GM18868 (cell line): ENCODE measurements around the gene TVP23A.
A peak's percentile ranks its signal among the peaks of the same experiment; 100 is the strongest.
"Not testable (repeated sequence)": the region's sequence is repeated elsewhere in the genome, so short reads cannot be mapped to it uniquely, and the experiment has no call there.

Experiments used
- ATAC-seq: cut with Tn5 transposase; IDR thresholded peaks from one replicate; pipeline ENCODE4 v1.9.1; 2021; ENCODE audit warnings: mild to moderate bottlenecking, moderate library complexity; ENCODE audit not compliant: unreplicated experiment

The TVP23A gene

DNA sequence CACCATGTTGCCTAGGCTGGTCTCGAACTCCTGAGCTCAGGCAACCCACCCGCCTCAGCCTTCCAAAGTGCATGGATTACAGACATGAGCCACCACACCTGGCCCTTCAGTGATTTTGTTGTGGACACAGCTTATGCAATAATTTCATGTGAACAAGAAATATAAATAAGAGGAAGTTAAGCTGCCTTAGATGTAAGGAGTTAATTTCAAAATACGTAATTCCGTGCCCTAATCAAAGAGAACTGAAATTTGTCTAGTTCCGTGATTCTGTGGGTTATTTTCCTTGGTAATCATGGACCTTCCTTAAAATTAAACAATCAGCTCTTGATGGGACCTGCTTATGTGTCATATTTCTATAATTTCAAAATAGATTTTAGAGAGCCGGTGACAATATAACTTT, 11.9 kb downstream of the TVP23A start:
- no peak for ATAC-seq

DNA sequence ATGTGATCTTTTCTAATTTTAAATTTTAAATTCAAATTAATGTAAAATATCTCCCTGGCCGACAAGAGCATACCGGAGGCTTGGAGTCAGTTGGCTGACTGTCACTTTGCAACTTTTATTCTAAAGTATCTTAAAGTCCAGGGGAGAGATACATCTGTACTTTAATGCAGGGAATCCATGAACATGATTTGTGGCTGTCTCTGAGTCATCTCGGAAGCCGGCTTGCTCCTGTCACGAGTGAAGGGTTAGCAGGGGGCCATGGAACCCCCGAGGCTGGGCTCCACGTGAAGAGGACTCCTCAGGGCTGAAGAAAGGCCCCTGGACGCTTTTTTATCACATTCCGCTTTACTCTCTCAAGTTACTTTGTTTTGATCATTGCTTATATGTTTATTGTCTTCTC, 13.3 kb downstream of the TVP23A start:
- ATAC-seq = peak; percentile 74

DNA sequence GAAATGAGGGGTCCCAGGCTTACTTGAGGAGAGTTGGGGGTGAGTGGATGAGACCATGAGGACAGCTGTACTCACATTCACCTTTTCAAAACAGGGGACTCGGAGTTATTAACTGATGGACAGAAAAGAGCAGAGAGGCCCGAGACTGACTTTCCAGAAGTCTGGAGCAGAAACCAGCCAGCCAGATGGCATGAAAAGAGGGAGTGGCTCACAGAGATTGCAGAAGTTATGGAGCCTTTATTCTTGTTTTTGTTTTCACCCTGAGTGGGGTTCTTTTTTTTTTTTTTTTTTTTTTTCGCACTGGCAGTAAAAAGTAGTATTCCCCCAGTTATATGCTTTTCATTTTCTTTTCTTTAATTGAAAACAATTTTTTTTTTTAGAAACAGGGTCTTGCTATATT, 18.9 kb downstream of the TVP23A start:
- no peak for ATAC-seq

DNA sequence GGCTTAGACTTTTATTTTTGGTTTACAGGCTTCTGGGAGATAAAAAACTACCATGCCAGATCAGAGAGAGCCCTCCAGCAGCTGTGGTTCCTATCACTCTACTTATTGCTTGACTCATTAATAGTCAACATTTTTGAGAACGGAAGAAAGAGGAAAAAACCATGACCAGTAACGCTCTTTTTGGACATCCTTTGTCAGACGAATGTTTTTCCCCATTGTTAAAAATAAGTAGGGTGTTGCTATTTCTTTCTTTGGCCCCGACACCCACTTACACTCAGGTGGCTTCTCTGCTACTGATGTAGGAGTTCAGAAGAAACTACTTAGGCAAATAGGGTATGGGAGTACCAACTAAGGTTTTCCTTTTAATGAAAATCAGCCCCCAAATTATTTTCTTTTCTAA, 27.5 kb downstream of the TVP23A start:
- peak; percentile 51 for ATAC-seq

DNA sequence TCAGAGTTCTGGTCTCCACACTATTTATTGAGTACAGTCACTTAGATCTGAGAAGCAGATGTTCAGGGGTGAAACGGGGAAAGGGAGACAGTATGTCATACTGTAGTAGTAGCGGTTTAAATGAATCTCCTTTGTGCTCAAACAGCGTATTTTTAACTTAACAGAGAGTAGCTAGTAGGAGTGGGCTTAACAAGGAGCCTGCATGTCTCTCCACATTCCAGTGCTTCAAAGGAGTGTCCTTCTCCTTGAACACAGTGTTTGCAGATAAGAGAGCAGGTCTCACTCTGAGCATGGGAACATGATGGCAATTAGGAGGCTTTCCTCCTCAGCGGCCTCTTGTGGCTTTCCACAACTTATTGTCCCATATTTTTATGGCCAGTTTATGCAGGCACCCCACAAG, 30.0 kb downstream of the TVP23A start:
- ATAC-seq = not testable (repeated sequence)

DNA sequence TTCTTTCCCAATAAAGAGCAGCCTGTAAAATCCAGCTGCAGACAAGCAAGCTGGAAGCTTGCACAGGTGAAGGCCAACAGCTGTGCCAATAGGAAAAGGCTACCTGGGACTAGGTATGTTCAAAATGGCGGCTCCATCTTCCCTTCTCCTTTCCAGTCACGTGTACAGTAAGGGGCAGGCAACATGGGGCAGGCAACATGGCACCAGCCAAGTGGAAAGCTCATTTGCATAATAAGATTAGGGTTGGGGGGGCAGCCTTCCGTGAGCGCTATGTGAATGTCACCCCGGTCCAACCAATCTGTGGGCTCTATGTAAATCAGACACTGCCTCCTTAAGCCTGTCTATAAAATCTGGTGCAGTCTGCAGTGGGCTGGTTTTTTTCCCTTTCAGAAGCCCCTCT, 31.3 kb downstream of the TVP23A start:
- no peak for ATAC-seq

DNA sequence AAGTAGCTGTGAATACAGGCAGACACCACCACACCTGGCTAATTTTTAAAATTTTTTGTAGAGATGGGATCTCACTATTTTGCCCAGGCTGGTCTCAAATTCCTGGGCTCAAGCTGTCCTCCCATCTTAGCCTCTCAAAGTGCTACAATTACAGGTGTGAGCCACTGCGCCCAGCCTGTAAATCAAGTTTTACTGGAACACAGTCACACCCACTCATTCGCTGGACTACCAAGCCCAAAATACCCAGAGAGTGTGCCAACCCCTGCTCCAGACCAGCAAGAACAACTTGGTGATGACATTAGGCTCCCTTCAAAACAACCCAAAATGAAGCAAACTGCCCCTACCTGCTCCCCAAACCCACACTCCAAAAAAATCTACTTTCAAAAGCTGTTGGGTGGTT, 36.0 kb downstream of the TVP23A start:
- ATAC-seq = no peak

DNA sequence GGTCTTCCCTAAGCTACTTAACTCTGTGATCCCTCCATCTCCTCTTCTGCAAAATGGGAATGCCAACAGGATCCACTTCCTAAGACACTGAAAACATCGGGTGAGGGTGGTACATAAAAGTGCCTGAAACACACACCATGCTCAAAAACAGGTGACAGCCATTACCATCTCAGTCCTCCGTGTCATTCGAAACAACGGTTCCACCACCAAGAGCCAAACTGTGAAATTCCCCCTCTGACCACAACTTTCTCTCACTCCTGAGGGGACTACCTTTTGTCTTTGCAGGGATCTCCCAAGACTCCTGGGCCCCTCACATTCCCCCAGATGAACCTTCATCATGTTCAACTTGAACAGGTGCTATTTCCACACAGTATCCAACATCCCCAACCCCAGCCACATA, 38.0 kb downstream of the TVP23A start:
- ATAC-seq = peak; percentile 51

DNA sequence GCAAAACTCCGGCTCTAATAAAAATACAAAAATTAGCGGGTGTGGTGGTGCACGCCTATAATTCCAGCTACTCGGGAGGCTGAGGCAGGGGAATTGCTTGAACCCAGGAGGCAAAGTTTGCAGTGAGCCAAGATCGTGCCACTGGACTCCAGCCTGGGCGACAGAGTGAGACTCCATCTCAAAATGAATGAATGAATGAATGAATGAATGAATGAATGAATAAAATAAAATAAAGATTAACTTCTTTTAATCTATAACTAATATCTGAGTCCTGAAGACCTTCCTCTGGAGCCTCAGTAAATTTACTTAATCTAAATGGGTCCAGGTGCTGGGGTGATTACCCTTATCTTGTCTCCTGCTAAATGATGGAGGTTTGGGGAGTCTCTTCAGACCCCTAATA, 38.7 kb downstream of the TVP23A start:
- not testable (repeated sequence) for ATAC-seq

DNA sequence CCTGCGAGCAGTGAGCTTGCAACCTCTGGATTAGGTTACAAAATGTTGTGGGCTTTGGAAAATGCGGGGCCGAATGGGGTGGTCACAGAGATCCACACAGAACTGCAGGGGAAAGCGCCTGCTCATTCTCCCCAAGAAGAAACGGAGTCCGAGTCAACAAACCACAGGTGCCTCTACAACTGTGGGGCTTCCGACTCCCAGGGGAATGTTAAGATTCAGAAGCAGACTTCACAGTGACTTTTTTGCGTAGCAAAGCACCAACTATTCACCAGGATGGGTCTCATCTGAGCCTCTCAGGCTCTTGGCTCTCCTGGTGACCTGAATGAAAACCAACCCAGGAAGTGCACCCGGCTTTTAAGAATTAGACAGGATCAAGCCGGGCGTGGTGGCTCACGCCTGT, 41.2 kb downstream of the TVP23A start:
- ATAC-seq = no peak

DNA sequence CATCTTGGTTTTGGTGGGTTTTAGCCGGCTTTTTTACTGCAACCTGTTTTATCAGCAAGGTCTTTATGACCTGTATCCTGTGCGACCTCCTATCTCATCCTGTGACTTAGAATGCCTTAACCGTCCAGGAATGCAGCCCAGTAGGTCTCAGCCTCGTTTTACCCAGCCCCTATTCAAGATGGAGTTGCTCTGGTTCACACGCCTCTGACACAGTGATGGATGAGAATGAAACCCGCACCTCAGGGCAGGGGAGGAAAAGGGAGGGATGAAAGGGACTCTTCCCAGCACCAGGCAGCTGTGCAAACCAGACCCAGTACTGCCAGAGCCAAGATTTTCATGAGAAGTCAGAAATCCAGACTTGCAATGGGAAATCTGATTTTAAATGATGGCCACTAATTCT, 41.7 kb downstream of the TVP23A start:
- ATAC-seq = not testable (repeated sequence)

DNA sequence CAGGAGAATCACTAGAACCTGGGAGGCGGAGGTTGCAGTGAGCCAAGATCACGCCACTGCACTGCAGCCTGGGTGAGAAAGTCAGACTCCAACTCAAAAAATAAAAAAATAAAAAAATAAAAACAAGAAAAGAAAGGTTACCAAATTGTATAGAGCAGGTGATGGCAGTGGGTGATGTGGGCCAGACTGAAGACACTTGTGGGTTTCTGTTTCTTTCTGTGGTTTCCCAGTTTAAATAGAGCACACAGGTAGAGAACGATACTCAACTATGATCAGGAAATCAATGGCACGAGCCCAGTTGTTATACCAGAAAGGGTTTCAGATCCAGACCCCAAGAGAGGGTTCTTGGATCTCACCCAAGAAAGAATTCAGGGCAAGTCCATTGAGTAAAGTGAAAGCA, 42.3 kb downstream of the TVP23A start:
- peak; percentile 73 for ATAC-seq

DNA sequence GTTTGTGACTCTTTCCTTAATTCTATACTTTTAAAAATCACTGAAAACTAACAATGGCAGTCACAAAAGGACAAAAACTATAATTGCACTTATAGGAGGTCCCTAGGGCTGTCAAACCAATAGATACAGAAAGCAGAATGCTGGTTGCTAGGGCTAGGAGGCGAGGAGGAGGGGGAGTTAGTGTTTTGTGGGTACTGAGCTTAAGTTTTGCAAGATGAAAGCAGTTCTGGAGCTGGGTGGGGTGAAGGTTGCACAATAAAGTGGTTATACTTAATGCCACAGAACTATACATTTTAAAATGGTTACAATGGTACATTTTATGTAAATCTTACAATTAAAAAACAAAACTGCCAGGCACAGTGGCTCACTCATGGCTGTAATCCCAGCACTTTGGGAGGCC, 47.7 kb downstream of the TVP23A start:
- no peak for ATAC-seq

DNA sequence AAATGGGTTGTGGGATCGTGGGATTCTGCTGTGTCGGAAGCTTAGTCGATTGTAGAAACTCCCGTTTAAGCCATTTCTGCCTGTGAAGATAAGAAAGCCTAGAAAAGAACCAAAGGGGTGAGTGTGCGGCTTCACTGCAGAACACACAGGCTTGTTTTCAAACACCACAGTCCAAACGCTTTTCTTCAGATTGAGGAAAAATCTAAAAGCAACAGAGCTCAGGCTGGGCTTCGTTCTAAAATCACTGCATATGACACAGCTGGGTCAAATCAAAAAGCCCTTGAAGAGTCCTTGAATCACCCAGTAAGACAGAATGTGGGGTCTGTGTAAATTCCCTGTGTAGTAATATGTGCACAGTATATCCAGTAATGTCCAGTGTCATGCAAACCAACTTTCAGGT, 49.2 kb downstream of the TVP23A start:
- ATAC-seq = no peak

DNA sequence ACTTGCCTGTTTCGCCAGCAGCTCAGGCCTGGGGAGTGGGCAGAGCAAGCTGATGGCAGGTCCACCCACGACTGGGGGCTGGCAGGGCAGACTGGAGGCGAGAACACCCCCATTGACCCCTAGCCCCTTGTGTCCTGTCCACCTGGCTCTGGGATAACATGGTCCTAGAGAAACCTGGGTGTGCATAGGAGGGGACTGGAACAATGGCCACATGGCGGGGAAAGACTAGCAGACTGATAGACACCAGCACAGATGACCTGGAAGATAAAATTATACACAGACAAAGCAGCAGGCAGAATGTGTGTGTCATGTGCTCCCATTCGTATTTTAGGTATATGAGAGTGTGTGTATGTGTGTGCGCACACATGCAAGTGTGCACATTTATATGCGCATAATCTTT, 51.5 kb downstream of the TVP23A start:
- ATAC-seq = no peak

DNA sequence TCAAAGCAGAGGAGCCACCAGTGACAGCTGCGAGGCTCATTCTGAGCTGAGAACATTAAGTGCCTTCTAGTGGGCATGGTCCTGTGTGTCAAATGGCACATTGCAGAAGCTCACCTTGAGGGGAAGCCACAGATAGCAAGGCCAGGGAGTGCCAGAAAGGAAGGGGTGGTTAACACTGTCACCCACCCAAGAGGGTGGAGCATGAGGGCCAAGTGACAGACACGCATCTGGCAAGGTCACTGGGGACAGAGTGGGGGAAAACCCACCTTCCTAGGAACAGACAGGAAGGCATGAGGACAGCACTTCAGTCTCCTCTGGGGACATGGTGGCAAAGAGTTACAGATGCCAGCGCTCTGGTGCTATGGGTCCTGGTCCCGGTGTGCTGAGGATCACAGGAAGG, 52.8 kb downstream of the TVP23A start:
- ATAC-seq = peak; percentile 78

DNA sequence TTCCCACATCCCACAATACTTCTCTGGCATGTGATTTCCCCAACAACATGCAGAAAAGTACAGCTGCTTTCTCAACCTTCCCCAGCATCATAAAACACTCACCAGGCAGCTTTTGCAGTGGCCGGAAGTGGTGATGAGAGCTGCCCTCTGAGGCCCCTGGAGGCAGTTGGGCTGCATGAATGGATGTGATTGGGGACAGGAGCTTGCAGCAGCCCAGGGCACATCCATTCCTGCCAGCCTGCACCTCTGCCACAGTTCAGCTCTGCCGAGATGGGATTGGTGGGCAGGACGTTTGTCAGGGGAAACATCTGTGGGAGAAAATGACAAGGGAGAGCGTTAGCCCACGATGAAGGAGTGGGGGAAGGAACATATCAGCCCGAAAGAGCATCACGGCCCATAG, 55.1 kb downstream of the TVP23A start:
- no peak for ATAC-seq

DNA sequence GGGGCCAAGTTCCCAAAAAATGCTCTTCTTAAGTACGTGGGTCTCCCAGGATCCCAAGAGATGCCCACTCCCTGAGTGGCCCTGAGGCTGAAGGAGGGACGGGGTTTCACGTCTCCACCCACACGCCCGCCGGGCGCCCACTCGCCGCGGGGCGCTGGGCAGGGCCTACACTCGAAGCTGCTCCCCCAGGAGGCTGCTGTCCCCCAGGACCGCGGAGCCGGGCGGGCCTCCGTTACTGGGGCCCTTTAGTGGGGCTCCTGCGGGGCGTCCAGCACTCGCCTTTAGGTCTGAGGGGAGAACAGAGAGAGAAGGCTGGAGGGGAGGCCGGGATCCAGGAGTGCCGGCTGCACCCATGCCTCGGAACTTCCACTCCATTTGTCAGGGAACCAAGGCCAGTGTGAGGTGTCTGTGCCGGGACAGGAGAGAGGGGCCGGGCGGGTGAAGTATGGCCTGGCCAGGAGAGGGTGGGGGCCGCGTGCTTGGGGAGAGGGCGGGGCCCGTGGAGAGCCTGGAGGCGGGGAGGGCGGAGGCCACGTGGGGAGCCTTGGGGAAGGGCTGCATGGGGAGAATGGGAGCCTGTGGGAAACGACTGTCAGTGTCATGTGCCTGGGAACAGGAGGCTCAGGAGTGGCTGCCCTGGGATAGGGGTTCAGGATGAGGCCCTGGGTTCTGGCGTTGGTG, 56.1 kb downstream of the TVP23A start:
- no peak for ATAC-seq

DNA sequence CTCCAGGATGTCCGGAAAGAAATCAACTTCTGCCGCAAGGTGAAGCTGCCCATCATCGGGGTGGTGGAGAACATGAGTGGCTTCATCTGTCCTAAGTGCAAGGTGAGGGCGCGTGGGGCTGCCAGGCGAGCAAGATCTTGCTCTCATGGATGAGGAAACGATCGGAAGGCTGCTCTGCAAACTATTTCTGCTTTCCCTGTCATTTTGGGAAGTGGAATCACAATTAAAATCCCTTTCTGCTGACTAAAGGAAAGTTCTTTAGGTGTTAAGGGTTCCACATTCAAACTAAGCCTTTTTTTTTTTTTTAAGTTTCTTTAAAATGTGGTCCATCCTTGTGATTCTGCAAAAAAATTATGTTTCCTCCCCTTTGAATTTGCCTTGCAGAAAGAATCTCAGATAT, 57.2 kb downstream of the TVP23A start:
- ATAC-seq = no peak

DNA sequence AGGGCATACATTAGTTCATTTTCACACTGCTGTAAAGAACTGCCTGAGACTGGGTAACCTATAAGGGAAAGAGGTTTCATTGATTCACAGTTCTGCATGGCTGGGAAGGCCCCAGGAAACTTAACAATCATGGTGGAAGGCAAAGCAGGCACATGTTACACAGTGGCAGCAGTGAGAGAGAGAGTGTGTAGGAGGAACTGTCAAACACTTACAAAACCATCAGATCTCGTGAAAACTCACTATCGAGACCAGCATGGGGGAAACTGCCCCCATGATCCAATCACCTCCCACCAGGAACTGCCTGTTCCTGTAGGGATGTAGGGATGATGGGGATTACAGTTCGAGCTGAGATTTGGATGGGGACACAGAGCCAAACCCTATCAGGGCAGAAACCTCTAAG, 57.7 kb downstream of the TVP23A start:
- ATAC-seq = no peak

DNA sequence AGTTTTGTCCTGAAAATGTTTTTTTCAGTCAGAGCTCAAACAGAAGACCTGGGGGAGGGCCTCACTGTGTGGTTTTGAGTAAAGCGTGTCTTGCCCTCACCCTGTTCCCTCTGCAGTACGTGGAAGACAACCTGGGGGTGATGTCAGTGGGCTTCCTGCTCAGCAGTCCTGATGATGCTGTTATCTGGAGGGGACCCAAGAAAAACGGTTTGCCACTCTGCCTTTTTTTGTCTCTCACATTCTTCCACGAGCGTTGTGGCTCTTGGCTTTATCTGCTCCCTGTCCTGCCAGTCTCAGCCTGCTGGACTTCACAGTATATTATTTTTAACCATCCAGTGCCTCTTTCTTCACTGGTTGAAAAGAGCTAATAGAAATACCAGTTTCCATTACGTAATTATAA, 62.0 kb downstream of the TVP23A start:
- ATAC-seq = no peak

DNA sequence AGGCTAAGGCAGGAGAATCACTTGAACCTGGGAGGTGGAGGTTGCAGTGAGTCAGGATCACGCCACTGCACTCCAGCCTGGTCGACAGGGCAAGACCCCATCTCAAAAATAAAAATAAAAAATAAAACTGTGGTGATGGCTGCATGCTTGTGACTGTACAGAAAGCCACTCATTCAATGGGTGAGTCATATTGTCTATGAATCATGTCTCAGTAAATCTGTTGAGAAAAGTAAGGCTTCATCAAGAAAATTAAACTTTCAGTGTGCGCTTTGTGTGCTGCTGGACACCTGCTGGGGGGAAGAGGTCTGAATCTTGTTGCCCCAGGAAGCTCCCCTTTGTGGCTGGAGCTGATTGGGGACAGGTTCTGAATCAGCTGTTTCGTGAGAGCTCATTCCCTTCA, 63.7 kb downstream of the TVP23A start:
- ATAC-seq = no peak

DNA sequence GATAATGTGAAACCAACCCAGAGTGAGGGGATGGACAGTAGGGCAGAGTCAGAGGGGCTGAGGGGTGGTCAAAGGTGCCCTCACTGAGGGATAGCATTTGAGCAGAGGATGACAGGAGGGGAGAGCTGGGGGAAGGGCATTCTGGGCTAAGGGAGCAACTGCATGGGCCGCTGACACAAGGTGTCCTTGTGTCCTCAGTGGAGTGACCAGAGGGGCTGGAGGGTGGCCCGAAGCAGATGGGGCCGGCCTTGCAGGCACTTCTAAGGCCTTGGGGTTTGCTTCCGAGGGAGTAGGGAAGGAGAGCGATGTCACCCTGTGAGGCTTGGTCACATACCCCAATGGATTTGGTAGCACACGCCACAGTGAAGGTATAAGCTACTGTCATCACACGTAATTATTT, 64.9 kb downstream of the TVP23A start:
- ATAC-seq = no peak
